PC-3 (cell line): Measurements from ENCODE around the gene PROX1.

Experiments
- CTCF ChIP-seq: fragments of 300-600 bp; sonication (generic); conservative IDR thresholded peaks from 2 replicates; pipeline ENCODE4 v1.5.1; 2017; ENCODE audit warnings: antibody characterized with exemption, low read depth, mild to moderate bottlenecking, low read length
- EZH2phosphoT487 ChIP-seq: fragments of 300-600 bp; sonication (generic); IDR thresholded peaks from 2 replicates; pipeline ENCODE4 v1.6.1; 2018; ENCODE audit warnings: mild to moderate bottlenecking, antibody characterized with exemption, low read length, borderline replicate concordance

- TF ChIP-seq EZH2phosphoT487 = no peak
- no peak for TF ChIP-seq CTCF
Measured at GRCh38 chr1:213969958-213970555, 17.7 kb upstream of the PROX1 start.
